NK-92 treated with Interleukin-12 subunit alpha and Interleukin-12 subunit beta, amount 100 ng/mL, for 24 hours (cell line): ENCODE data around the gene FKTN.

Source experiments
- DNase-seq: peaks from one replicate; lab custom pipeline; 2025; lab: John Stamatoyannopoulos, UW

Gene FKTN

DNA sequence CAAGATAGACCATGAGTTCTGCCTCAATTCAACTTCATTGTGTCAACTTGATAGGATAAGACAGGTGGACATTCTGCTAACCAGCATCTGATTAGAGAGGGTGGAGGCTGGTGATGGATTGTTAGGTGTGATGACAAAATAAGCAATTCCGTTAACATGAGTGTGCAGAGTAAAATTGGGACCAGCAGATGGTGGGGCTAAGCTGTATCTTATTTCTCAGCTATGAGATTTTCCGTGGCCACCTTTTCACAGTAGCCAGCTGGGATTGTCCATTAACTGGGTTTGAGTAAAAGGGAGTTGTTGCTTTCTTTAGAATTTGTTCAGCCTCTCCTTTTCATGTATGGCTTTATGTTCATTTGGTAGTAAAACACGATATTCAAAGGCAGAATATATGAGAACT is 75.5 kb downstream of the FKTN start:
- DNase-seq, result no peak

DNA sequence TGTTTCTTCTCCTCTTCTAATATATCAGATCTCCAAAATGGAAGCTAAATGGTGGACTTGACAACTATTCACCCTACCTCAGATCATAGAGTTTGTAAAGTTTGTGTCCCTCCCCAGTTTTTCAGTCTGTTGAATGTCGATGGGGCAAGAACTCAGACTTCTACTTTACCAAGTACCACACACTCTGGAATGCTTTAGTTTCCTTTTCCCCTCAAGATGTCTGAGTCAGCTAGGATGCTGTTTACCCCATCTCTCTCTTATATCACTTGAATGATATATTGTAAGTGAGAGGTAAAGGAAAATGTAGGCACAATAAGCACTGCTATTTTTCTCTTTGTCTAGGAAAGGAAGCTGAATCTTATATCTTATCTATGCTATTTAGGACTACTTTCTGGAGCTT is 78.4 kb downstream of the FKTN start:
- no peak for DNase-seq

DNA sequence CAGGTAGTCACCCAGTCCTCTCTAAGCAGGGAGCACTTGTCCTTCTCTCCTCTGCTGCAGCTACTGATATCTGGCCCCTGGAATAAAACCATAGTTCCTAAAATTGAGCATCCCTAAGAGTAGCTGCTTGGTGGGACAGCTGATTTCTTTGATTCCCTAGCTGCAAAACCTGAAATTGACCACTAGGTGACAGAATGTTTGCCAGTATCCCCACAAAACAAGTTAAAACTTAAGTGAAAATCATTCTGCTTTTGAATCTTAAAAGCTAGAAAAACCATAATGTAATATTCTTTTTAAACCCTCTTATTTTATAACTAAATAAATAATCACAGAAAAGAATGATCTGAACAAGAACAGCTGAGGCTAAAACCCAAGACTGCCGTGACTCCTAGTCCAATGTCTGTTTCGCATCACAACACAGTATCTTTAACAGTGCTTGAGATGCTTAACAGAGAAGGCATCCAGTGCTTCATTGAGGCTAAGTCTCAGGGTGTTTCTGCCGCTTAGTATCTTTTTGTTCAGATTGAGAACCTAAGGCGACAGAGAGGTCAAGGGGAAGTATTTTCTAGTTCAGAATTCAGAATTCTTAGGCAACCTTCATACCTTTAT is 80.0 kb downstream of the FKTN start:
- no peak for DNase-seq

DNA sequence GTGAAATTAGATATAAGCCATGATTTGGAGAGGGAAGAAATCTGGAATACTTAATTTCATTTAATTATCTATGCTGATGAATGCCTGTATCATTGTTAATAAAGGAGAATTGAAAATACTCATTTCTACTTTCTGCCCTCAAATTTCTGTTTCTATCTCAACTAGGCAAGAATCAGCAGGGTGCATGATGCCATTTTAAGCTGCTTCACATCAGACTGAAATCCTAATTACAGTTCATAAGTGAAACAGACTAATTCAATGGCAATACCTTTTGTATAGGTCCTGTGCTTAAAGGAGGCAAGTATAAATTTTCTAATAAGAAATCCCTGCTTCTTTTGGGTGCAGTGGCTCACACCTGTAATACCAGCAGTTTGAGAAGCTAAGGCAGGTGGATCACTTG is 82.0 kb downstream of the FKTN start:
- no peak for DNase-seq

DNA sequence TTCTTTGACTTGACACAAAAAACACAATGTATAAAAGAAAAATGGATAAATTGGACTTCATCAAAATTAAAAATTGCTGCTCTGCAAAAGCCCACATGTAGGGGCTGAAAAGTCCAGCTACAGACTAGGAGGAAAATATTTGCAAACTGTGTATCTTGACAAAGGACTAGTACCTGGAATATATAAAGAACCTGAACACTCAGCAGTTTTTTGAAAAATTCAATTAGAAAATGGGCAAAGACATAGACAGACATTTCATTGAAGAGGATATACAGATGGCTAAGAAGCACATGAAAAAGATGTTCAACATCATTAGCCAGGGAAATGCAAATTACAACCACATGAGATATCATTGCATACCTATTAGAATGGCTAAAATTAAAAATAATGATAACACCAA is 85.9 kb downstream of the FKTN start:
- DNase-seq, result no peak

DNA sequence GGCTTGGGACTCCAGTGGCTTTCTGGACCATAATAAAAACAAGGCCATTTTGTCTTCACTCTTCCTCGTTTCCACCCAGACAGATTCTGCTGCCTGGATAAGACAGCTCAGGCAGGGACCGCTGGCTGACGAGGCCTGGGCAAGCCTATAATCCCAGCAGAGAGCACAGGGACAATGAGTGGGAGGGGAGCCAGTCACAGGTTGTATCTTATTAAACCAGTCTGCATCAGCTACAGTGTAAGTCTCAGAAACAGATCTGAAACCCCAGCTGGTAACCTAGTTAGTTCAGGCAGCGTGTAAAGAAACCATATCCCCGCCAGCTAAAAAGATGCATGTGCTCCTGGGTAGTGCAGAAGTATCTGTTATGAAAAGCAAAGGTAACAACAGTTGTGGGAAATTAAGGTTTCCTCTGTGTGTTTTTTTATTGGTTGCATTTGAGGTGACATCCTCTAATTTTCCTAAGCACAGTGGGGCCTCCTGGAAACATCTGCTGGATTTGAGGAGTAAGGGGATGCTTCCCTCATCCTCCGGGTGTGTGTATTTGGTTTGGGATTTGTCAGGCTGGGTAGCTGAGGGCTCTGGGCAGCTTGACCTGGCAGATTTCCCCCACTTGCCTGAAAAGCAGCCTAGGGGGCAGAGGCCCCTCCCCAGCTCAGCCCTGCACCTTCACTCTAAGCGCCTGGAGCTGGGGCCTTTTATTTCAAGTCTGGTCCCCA is 89.1 kb downstream of the FKTN start:
- DNase-seq, result no peak

DNA sequence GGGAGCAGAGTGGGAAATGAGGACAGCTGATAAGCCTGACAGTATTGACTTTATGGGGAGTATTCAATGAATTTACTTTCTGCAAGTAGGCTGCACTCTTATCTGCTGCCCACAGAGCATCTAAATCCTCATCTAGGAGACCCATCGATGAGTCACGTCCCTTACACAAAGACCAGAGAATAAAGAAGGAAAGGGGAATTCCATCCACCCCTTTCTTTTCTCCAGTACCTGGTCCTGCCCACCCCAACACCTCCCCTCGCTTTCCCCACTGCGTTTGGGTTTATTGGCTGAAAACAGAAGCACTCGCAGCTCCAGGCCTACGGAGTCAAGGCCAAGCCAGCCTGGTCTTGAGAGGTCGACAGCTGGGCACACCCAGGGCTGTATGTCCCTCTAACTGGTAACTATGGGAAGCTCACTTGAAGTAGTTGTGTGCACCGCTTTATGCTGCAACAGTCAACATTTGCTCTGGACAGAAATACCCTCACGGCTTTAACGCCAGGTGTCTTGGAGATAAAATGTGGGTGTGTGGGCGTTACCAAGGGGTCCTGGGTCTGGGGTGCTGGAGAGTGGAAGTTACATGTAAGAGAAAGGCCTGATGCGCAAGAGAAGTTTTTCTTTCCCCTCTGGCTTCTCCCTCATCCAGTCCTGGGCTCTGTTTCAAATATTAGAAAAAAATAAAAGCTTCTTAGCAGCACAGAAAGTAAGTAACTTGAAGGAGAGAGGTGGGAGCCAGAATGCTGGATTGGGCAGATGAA is 89.8 kb downstream of the FKTN start:
- no peak for DNase-seq

DNA sequence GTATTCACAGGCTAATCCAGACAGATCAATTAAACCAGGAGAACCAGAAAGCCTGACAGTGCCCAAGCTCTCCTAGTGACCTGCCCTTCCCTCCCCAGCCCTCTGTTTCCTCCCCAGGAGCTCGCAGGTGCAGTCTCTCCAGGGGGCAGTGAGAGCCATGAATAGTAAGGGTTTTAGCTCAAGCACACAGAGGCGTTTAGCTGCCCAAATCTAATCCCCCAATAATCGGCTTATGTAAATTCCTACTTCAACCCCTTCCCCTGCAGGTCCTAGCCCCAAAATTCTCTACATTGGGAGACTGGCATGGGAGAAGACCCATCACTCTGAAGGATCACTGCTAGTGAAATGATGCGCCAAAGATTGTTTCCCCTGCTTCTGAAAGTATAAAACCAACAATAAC is 93.9 kb downstream of the FKTN start:
- no peak for DNase-seq

DNA sequence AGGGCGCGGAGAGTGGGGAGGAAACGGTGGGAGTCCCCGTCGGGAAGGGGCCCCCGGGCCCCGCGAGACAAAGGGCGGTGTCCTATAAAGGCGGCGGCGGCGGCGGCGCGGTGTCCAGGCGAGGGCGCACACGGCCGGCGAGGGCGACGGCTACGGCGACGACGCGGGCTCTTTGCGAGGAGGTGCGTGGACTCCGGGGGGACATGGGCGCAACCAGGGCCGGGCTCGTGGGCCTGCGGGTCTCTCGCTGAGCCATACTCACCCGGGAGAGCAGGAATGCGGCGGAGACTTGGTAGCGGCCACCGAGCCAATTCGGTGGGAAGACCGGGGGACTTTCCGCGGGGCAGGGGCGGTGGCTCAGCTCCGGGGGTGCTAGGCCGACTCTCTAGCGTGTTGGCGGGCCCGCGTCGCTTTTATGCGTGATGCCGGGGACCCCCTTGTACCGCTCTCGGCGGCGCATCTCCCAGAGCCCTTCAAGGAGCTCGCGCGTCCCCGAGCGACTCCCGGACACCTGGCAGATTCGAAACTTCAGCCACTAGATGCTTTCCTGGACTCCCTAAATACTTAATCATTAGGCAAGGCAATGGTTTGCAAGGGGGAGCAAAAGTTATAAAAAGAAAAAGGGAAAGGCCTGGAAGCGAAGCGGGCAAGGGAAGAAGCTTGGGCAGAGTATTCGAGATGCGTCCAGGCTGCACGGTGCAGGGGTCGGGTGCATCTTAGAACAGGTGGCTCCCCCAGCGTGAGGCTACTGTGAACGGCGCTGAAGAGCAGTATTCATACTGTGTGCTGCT is 98.4 kb downstream of the FKTN start:
- no peak for DNase-seq

DNA sequence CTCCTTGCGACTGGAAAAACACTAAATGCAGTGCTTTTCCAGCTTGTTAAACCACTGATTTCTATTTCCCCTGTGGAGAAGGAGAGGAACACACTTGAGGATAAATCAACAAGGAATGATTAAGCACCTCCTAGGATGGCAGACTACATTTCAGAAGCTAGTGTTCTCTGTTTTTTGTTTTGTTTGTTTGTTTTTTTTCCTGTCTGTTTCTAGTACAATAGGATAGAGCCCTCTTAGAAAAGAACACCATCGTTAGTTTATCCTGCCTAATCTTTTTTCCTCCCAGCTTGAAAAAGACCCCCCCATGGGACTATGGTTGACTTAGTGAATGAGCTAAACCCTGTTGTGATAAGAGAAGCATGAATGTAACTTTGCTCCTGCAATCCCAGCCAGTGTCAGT is 100.4 kb downstream of the FKTN start:
- DNase-seq, result no peak

DNA sequence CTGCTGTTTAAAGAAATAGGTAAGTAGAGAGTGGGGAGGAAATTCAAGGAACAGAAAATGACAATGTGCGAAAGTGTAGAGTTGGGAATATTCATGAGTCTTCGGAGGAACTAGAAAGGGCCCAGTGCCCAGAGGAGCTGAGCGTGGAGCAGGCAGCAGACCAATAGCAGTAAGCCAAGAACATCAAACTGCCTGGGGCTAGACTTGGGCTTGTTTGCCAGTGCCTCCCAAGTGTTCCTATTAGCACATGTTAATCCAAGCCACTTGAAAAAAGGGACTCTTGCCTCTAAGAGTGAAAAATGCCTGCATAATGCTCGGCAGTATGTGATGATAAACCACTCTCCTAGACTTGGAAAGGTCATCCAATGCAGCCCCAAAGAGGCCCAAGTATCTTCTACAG is 103.1 kb downstream of the FKTN start:
- no peak for DNase-seq

DNA sequence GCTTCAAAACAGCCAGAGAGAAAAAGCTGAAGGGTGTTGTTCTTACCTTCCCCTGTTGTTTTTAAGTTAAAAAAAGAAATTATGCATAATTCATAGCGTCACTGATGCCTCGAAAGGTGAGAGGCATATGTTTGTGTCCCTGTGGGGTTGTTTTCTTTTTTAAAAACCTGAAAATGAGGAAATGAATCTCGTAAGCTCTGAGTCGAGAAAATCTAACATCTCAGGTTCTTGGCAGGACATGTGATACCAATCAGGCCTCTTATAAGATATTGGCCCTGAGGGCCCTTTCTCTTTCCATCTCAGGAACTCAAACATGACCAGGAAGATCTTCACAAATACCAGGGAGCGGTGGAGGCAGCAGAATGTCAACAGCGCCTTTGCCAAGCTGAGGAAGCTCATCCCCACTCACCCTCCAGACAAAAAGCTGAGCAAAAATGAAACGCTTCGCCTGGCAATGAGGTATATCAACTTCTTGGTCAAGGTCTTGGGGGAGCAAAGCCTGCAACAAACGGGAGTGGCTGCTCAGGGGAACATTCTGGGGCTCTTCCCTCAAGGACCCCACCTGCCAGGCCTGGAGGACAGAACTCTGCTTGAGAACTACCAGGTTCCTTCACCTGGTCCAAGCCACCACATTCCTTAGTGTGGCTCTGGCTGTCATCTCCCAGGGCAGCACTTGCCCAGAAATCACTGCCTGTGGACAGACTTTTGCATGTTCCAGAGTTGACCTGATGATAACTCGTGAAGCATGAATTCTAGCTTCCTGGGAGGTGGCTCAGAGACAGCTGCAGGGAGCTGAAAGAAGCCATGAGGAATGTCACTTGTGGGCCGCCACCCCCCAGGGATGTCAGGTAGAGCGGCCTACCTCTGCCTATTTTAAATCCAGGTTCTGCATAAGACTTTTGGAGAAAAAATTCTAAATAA is 104.5 kb downstream of the FKTN start, which contains the start of gene TAL2:
Gene TAL2 (plus strand): TSS at position 274 of the 921 bp plus-strand sequence. CDS start 40 bp downstream, at position 314.
- no peak for DNase-seq

DNA sequence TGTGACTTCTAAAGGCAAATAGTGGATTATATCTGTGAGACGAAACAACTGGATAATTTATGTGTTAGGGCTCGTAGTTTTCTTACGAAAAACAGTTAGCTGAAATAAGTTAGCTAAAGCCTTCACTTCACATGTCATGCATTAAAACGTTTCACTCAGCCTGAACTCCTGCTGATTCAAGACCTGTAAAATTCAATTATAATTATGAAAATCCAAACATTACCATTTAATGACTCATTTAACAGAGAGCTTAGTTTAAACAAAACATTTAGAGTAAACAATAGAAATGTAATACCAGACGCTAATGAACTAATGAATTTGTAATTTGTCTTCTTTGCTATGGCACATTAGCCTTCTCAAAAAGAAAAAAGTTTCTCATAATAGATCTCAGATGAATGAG is 106.0 kb downstream of the FKTN start:
- no peak for DNase-seq

DNA sequence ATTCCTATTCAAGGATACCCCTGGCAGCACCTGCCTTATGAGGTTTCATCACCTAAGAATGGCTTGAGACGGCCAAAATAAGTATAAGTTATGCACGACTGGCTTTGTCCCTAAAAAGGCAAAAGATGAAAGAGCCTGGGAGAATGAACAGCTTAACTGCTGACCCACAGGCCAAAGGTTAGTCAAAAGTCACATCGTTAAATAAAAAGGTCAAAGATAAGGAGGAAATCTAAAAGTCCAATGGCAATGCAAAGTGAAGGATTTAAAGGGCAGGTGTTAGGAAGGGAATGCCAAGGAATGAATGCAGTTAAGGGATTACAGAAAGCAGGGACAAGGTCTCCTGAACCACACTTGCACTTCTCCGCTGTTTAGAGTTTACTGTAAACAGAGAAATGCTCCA is 109.9 kb downstream of the FKTN start:
- DNase-seq, result no peak

DNA sequence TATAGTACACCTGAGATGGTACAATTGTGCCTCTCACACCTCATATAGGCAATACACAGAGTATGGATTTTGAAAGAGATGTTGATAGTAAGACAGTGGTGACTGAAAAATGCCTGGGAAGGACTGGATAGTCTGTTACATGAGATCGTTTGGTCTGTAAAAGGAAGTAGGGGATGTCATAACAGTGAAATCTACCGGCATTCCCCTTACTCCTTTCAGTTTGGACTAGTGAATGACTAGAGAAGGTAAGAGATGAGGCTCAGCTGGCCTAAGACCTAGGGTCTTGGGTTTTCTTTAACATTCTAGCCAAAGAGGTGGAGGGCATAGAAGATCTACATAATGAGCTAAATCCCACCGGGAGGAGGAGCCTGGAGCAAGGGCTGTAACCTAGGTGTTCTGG is 112.4 kb downstream of the FKTN start:
- DNase-seq, result no peak

DNA sequence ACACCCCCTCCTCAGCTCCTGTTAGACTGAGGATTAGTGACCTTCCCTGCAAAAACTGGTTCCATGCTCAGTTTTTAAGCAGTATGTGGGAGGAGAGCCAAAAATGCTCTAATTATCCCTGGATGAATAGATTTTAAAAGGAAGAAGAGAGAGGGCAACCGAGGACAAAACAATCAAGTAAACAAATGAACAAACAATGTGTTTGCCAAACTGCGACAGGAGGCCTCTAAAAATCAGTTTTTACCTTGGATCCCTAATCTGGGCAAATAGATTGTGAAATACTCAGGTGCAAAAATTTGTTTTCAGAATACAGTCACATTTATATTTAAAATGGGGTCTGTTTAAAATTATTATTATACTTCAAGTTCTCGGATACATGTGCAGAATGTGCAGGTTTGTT is 112.8 kb downstream of the FKTN start:
- DNase-seq, result no peak

DNA sequence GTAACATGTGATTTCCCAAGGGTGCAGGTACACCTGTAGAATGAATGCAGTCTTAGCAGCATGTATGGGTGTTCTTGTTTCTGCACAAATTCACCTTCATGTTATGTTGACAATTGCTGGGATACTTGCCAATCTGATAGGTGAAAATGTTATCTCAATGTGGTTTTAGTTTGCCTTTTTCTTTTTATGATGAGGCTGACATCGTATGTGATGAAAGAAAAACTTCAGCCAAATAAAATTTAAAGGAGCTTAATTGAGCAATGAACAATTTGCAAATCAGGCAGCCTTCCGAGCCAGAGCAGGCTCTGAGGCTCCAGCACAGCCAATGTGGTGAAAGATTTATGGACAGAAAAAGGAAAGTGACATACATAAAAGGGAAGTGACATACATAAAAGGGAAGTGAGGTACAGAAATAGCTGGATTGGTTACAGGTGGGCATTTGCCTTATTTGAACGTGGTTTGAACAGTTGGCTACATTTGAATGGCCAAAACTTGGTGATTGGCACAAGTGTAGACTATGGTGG is 114.8 kb downstream of the FKTN start:
- DNase-seq, result no peak

DNA sequence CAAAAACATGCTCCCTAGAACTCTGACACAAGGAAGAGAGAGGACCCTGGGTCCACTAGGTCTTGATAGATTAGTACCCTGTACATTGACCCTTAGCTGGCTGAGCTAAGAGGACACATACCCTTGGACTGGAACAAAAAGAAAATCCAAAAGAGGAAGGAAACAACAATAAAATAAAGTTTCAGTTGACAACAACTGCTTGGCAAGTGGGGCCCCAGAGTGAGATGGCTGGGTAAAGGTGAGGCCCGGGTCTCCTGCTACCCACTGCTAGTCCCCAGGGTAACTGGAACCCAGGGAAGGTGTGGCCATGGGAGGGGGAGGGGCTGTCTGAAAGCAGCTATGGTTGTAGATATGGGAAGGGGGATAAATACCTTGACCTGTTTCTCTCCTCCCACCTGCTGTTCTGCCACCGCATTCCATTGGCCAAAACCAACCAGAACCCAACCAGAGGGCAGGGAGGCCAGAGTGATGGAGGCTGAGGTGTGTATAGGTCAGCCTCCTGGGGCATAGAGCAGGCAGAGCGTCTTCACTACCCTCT is 116.0 kb downstream of the FKTN start:
- no peak for DNase-seq

DNA sequence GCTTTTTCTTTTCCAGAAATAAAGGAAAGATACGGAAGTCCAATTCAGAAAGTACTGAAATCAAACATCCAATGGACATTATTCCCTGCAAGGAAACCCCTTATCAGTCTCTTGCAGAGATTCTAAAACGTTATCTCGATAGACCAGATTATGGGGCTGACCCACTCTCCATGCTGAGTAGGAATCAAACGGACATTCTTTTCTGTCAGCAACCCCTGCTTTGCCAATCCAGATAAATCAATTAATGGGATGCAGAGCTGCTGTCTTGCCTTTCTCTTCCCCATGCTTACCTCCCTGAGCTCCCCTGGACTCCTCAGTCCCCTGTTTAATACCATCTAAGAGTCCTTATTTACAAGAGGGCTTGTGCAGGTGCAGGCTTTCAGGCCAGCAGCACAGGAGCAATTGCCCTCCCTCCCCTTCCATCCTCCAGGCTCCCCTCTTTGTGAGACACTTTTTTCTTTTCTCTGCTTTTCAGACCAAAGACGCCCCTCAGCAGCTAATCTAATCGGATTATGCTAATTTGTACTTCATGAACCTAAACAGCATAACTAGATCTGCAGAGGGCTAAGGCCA is 118.5 kb downstream of the FKTN start:
- no peak for DNase-seq

DNA sequence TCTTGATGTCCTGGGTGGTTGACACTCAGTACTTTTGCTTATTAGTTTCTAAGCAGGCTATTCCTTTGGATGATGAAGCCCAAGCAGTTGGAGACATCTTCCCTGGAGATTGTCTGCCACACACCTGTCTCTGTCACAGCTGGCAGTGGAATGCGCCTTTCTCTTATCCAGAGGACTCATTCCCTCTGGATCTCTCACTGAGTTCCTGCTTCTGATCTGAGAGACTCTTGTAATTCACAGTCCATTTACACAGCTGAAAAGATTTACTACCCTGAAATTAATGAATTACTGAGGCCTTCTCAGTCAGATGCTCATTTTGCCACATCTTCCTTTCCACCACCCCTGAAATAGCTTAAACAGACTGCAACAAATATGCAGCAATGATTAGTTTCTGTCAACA is 120.2 kb downstream of the FKTN start:
- no peak for DNase-seq

DNA sequence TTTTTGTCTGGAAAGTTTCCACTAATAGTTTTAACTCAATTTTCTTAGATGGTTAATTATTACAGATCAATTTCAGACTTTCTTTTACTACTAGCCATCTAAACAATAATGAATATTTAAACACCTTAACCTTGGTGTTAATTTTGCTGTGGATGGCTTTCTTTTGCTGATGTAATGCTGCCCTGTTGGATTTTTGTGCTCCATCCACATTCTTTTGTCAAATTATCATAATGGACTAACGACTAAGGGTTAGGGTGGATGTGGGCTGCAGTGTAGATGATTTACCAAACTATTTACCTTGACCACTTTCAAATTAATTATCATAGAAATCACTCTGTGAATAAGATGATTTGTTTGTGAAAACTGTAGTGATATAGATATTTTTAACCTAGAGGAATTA is 120.8 kb downstream of the FKTN start:
- DNase-seq, result no peak
